Testis (tissue), 3 donors: Measurements from ENCODE around the gene H2AZ2. TPM values are rescaled to one million over a fixed set of nuclear protein-coding genes. Genes with fewer than 3 reads are reported as not detected.
"Not testable (repeated sequence)": the region's sequence is repeated elsewhere in the genome, so short reads cannot be mapped to it uniquely, and the experiment has no call there.

Experiments
- DNase-seq: peaks from one replicate; pipeline ENCODE4 v3.0.0-alpha.2; 2019
- H3K27ac ChIP-seq, 2 donors: fragments of 200-600 bp; sonication (generic); one replicate each; pipeline ENCODE4 v1.5.1; 2019
- H3K27me3 ChIP-seq: fragments of 200-600 bp; sonication (generic); one replicate; pipeline ENCODE4 v1.5.1; 2019
- H3K36me3 ChIP-seq: fragments of 200-600 bp; sonication (generic); one replicate; pipeline ENCODE4 v1.5.1; 2017; ENCODE audit warnings: low read depth; ENCODE audit errors: missing control alignments
- H3K4me1 ChIP-seq: fragments of 200-600 bp; sonication (generic); one replicate; pipeline ENCODE4 v1.5.1; 2019
- H3K4me3 ChIP-seq, 2 donors: fragments of 200-600 bp; sonication (generic); one replicate each; pipeline ENCODE4 v1.5.1; 2017 to 2019
- H3K9me3 ChIP-seq: fragments of 200-600 bp; sonication (generic); one replicate; pipeline ENCODE4 v1.5.1; 2017
- CTCF ChIP-seq, 3 experiments: fragments of 450-650 bp in 2 of 3; fragments of 200-600 bp in 1 of 3; sonication (generic) in 1 of 3; IDR thresholded peaks; one replicate each; pipeline ENCODE4 v1.5.1; 2016 to 2019; ENCODE audit warnings: antibody characterized with exemption in 3 of 3, mild to moderate bottlenecking in 2 of 3, moderate library complexity in 1 of 3
- POLR2A ChIP-seq: fragments of 450-650 bp; IDR thresholded peaks from one replicate; pipeline ENCODE4 v1.6.1; 2017; ENCODE audit warnings: antibody characterized with exemption, mild to moderate bottlenecking, moderate library complexity
- WGBS, 2 donors: methylation state at CpG; one replicate each; pipeline ENCODE4 v1.1.5; 2018; 5-methylcytosine and 5-hydroxymethylcytosine counted together
- intact Hi-C: fragments of 100-400 bp; cut with DNase I; formaldehyde crosslinking; loops from one replicate; pipeline ENCODE4 v1.15.1; 2023; ENCODE audit warnings: low total_unique reads
- polyA plus RNA-seq: library from polyadenylated mRNA; stranded (reverse); fragments of 350-450 nt; fragmentation: Illumina TruSeq; extraction: RNeasy Lipid Tissue Mini Kit (QIAGEN cat#74804); gene quantifications from one replicate; pipeline ENCODE4 v1.2.3, GENCODE V29; 2014; ENCODE audit warnings: low read depth, low replicate concordance; ENCODE audit not compliant: insufficient read depth
- total RNA-seq, 2 donors: library from RNA; depleted of rRNA; stranded (reverse); fragments of >200 nt; gene quantifications; one replicate each; pipeline ENCODE4 v1.2.3, GENCODE V29; 2016

The H2AZ2 gene
- total and polyA plus RNA-seq, 3 donors from 2014 or later = 77.2 to 154 (median 103) TPM

- no peak for DNase-seq
- 73% methylated on average over 10 of the region's 10 CpGs for WGBS, 2 donors
- no peak overlapping the region for H3K4me3 ChIP-seq
- intact Hi-C loops = loop anchor here (5.0 kb wide), 1 partner anchor 267 kb away; the partner anchor contains the start of gene TMED4
- TF ChIP-seq POLR2A = no peak
- TF ChIP-seq CTCF (IDR thresholded peaks at IDR 0.05) = no peak
- no peaks in the 10 kb centered on the region for H3K27me3 ChIP-seq
- H3K9me3 ChIP-seq = no peaks in the 10 kb centered on the region
- H3K27ac ChIP-seq = peak overlapping the region in 1 of 2 donors; percentile 84
- H3K36me3 ChIP-seq = no peaks in the 10 kb centered on the region
- no peaks in the 10 kb centered on the region for H3K4me1 ChIP-seq
These were observed 1.5 kb upstream of the H2AZ2 start for GRCh38 chr7:44849259-44849884.

GRCh38 chr7:44847509-44847919, 373 bp downstream of the H2AZ2 start:
- Histone ChIP-seq H3K36me3 (no peaks in the 10 kb centered on the region), H3K4me3 (peak overlapping the region; percentile 59 to 84), H3K27me3 (no peaks in the 10 kb centered on the region), H3K27ac (peak overlapping the region; percentile 54 to 98), H3K4me1 (no peaks in the 10 kb centered on the region), H3K9me3 (no peaks in the 10 kb centered on the region)
- intact Hi-C loops = loop anchor here (5.0 kb wide), 1 partner anchor 265 kb away; the partner anchor contains the start of gene TMED4
- TF ChIP-seq CTCF (IDR thresholded peaks at IDR 0.05) = peak; percentile 87 to 90 (median 87)
- no peak for TF ChIP-seq POLR2A
- peak; percentile 91 for DNase-seq
- WGBS, 2 donors = 0 to 1% methylated on average over 24 to 36 of the region's 36 CpGs

DNA sequence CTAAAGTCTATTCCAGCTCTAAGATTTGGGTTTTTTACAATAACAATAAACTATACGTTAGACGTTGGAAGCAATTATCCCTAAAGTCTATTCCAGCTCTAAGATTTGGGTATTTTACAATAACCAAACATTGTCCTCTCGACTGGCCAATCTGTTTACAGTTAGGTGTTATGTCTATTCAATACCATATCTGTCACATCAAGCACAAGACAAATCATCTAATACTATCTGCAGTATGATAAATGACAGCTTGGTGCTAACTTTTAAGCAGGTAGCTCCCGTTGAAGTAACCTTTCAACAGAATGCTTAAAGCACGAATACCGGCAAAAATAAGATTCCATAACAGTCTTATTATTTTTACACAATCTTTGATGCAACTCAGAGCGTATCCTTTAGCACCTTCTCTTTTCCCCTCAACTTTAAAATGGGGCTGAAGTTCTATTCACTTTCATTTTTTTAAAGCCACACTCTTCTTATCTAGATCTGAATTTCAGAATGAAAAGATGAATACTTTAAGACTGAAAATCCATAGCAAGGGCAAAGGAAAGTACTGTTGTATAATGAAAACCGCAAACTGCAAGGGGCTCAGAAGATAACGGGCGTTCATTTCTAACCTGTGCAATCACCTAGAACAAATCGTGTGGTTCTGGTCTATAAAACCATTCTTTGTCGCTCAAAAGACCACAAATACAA, 925 bp downstream of the H2AZ2 start:
- no peaks in the 10 kb centered on the region for H3K9me3 ChIP-seq
- no peak for DNase-seq
- 0% methylated on average over 12 of the region's 12 CpGs for WGBS, 2 donors
- H3K27me3 ChIP-seq = no peaks in the 10 kb centered on the region
- no peaks in the 10 kb centered on the region for H3K36me3 ChIP-seq
- TF ChIP-seq POLR2A (no peak), CTCF (IDR thresholded peaks at IDR 0.05) (no peak)
- intact Hi-C loops = loop anchor here (5.0 kb wide), 1 partner anchor 265 kb away; the partner anchor contains the start of gene TMED4
- H3K27ac ChIP-seq = peak overlapping the region; percentile 54 to 98
- H3K4me1 ChIP-seq = no peaks in the 10 kb centered on the region
- H3K4me3 ChIP-seq = peak overlapping the region; percentile 59 to 84

GRCh38 chr7:44846390-44846789, 1.5 kb downstream of the H2AZ2 start:
- peak overlapping the region in 1 of 2 donors; percentile 84 for H3K4me3 ChIP-seq
- DNase-seq, H3K4me1 ChIP-seq, H3K9me3 ChIP-seq, H3K27me3 ChIP-seq, H3K36me3 ChIP-seq: not testable (repeated sequence)
- H3K27ac ChIP-seq = peak overlapping the region in 1 of 2 donors; percentile 98
- intact Hi-C loops = loop anchor here (5.0 kb wide), 1 partner anchor 264 kb away; the partner anchor contains the start of gene TMED4
- 22 to 26% methylated on average over 11 of the region's 11 CpGs for WGBS, 2 donors

DNA sequence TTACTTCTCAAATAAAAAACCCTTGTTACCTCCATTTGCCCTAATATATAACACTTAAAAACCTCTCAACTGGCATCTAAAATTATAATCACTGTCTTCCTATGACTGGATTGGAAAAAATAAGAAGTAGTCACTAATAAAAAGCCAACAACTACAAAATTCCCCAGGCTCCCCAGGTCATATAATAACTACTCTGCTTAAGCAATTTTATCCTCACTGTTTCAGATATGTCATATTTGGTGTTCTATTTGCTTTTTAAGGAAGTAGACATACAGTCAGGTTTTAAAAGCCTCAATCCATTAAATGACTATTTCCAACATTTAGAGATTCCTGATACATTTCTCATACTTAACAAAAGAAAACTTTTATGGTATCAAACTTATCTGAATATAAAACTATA, 2.4 kb downstream of the H2AZ2 start:
- Histone ChIP-seq H3K36me3 (no peaks in the 10 kb centered on the region), H3K27ac (no peak overlapping the region), H3K4me1 (no peaks in the 10 kb centered on the region), H3K27me3 (no peaks in the 10 kb centered on the region), H3K9me3 (no peaks in the 10 kb centered on the region), H3K4me3 (no peak overlapping the region)
- TF ChIP-seq POLR2A (no peak), CTCF (IDR thresholded peaks at IDR 0.05) (no peak)
- intact Hi-C loops = loop anchor here (5.0 kb wide), 1 partner anchor 263 kb away; the partner anchor contains the start of gene TMED4
- DNase-seq = no peak

GRCh38 chr7:44843440-44843839, 4.4 kb downstream of the H2AZ2 start:
- H3K27ac ChIP-seq, H3K9me3 ChIP-seq, H3K4me3 ChIP-seq, DNase-seq, H3K27me3 ChIP-seq, H3K36me3 ChIP-seq, H3K4me1 ChIP-seq, intact Hi-C loops: not testable (repeated sequence)
- 95 to 96% methylated on average over 5 of the region's 5 CpGs for WGBS, 2 donors

DNA sequence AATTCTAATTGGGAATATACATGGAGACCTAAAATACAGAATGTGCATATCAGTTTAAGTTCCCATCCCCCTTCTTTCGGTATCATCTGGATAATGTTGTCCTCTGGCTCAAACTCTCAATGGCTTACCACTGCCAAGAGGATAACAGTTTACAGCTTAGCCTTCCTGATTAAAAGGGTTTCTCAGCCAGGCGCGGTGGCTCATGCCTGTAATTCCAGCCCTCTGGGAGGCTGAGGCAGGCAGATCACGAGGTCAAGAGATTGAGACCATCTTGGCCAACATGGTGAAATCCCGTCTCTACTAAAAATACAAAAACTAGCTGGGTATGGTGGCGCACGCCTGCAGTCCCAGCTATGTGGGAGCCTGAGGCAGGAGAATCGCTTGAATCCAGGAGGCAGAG, 5.2 kb downstream of the H2AZ2 start:
- H3K4me1 ChIP-seq, H3K36me3 ChIP-seq, H3K9me3 ChIP-seq, H3K4me3 ChIP-seq, H3K27me3 ChIP-seq, intact Hi-C loops, H3K27ac ChIP-seq, DNase-seq: not testable (repeated sequence)
- 87 to 88% methylated on average over 8 of the region's 8 CpGs for WGBS, 2 donors
